ENCODE results near the gene EVC2.

GRCh38 chr4:5647351-5647750 lies 61.0 kb downstream of the EVC2 start:
- TF ChIP-seq ZBTB7A (IDR thresholded peaks at IDR 0.05; ENCODE audit: borderline replicate concordance, control insufficient read depth, low read depth, low read length) (no peak), KAT7 (CRISPR knock-in tag; IDR thresholded peaks at IDR 0.05; ENCODE audit: borderline replicate concordance) (no peak), POLR2AphosphoS5 (IDR thresholded peaks at IDR 0.05; ENCODE audit: control insufficient read depth, insufficient read depth, low read depth, low read length) (no peak), CTCF (IDR thresholded peaks at IDR 0.05 in 2 of 3, conservative IDR thresholded peaks at IDR 0.05 in 1 of 3; ENCODE audit: insufficient read depth in 2 of 3, low read depth in 1 of 3, low read length in 3 of 3) (no peak), ATF4 (CRISPR knock-in tag; IDR thresholded peaks at IDR 0.05) (no peak), KLF6 (CRISPR knock-in tag; IDR thresholded peaks at IDR 0.05; ENCODE audit: borderline replicate concordance) (no peak), CEBPG (CRISPR knock-in tag; IDR thresholded peaks at IDR 0.05) (no peak), CEBPG (tag; conservative IDR thresholded peaks at IDR 0.05 in 1 of 2, IDR thresholded peaks at IDR 0.05 in 1 of 2) (no peak), ATF3 (IDR thresholded peaks at IDR 0.05) (no peak), ATF3 (CRISPR knock-in tag; conservative IDR thresholded peaks at IDR 0.05) (no peak), ZNF253 (CRISPR knock-in tag; conservative IDR thresholded peaks at IDR 0.05) (no peak), ZNF444 (CRISPR knock-in tag; IDR thresholded peaks at IDR 0.05) (no peak), PTBP1 (IDR thresholded peaks at IDR 0.05; ENCODE audit: low read depth, low read length) (no peak)
- TF ChIP-seq, protein P1, sequence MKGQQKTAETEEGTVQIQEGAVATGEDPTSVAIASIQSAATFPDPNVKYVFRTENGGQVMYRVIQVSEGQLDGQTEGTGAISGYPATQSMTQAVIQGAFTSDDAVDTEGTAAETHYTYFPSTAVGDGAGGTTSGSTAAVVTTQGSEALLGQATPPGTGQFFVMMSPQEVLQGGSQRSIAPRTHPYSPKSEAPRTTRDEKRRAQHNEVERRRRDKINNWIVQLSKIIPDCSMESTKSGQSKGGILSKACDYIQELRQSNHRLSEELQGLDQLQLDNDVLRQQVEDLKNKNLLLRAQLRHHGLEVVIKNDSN (CRISPR knock-in tag; IDR thresholded peaks at IDR 0.05), result no peak
